Kidney (tissue), 22 donors: ENCODE data around the gene ACSL4. TPM values are rescaled to one million over a fixed set of nuclear protein-coding genes. Genes with fewer than 3 reads are reported as not detected.
A peak's percentile ranks its signal among the peaks of the same experiment; 100 is the strongest.

ENCODE experiments used
- DNase-seq, 5 donors: peaks; one replicate each; pipeline ENCODE4 v3.0.0-alpha.2; 2013 to 2020
- FAIRE-seq: peaks from 2 replicates; lab custom pipeline; 2012; peaks lifted over from hg19 to GRCh38; lab: Jason Lieb, UNC
- H3K27ac ChIP-seq, 2 donors: one replicate each; pipeline ENCODE4 v1.7.0; 2013; ENCODE audit warnings: low read depth in 2 of 2, low read length in 2 of 2, inconsistent platforms in 1 of 2
- H3K27me3 ChIP-seq: one replicate; pipeline ENCODE4 v1.7.1; 2013; ENCODE audit warnings: low read length, inconsistent platforms; ENCODE audit not compliant: control insufficient read depth, insufficient read depth
- H3K36me3 ChIP-seq, 3 donors: one replicate each; pipeline versions ENCODE4 v1.7.0 to v1.7.1; 2013; ENCODE audit warnings: low read length in 3 of 3, control low read depth in 1 of 3, inconsistent platforms in 1 of 3; ENCODE audit not compliant: insufficient read depth in 3 of 3, control insufficient read depth in 2 of 3
- H3K4me1 ChIP-seq, 3 donors: one replicate each; pipeline versions ENCODE4 v1.7.0 to v1.7.1; 2013; ENCODE audit warnings: low read length in 3 of 3, inconsistent platforms in 1 of 3, low read depth in 1 of 3; ENCODE audit not compliant: control insufficient read depth in 2 of 3, insufficient read depth in 2 of 3
- H3K4me3 ChIP-seq, 3 donors: one replicate each; pipeline versions ENCODE4 v1.7.0 to v1.8.1; 2013; ENCODE audit warnings: low read length in 3 of 3, control low read depth in 1 of 3, inconsistent platforms in 1 of 3
- H3K9ac ChIP-seq, 3 donors: one replicate each; pipeline versions ENCODE4 v1.7.0 to v1.7.1; 2013; ENCODE audit warnings: low read length in 3 of 3, control low read depth in 1 of 3, inconsistent platforms in 1 of 3
- H3K9me3 ChIP-seq, 3 donors: one replicate each; pipeline versions ENCODE4 v1.7.0 to v1.7.1; 2013; ENCODE audit warnings: low read length in 3 of 3, control low read depth in 1 of 3, inconsistent platforms in 1 of 3; ENCODE audit not compliant: control insufficient read depth in 2 of 3, insufficient read depth in 1 of 3
- CTCF ChIP-seq: IDR thresholded peaks from 3 replicates; pipeline ENCODE4 v1.5.1; 2012; ENCODE audit warnings: mild to moderate bottlenecking, moderate library complexity, borderline replicate concordance; ENCODE audit not compliant: insufficient read depth; ENCODE audit errors: extremely low read depth
- intact Hi-C: fragments of 100-400 bp; cut with DNase I; formaldehyde crosslinking; loops from one replicate; pipeline ENCODE4 v1.11.1; 2022
- long read RNA-seq, 10 donors: library from polyadenylated mRNA in 1 of 10; unstranded in 1 of 10; transcript quantifications; one replicate each; pipeline ENCODE4 v2.0.0 and lab custom pipeline, GENCODE V29; 2021 to 2026
- polyA plus RNA-seq: library from polyadenylated mRNA; stranded (reverse); fragments of 350-450 nt; fragmentation: Illumina TruSeq; extraction: RNeasy Lipid Tissue Mini Kit (QIAGEN cat#74804); gene quantifications from one replicate; pipeline ENCODE4 v1.2.3, GENCODE V29; 2014; ENCODE audit warnings: low read depth, low replicate concordance; ENCODE audit not compliant: insufficient read depth
- total RNA-seq: library from RNA; stranded (reverse); fragmentation: NEBNext Ultra II Directional; extraction: Animal tissue kit (Norgen Biotek cat#: 25700); gene quantifications from one replicate; pipeline ENCODE4 v1.2.1, GENCODE V29; 2021
- donor health status: control.
- donor health status: control.
- donor health status: control.
- donor health status: control.
- donor health status: control.
- donor health status: DM: yes; HTN: yes; CAD: no.
- donor health status: Normal renal cell carcinoma (clear cell type).

ACSL4 gene
- total RNA-seq, result 205 TPM
- polyA plus RNA-seq, result 34.0 TPM
- long read RNA-seq, donor 1, full-length matches to known transcripts, result 1 of 1 reads
- long read RNA-seq, donor 1, partial matches to known transcripts, result 0 of 1 reads
- long read RNA-seq, donor 1, other reads (novel, unspliced or antisense), result 0 of 1 reads
- long read RNA-seq, donor 2, partial matches to known transcripts, result 0 of 7 reads
- long read RNA-seq, donor 2, other reads (novel, unspliced or antisense), result 6 of 7 reads
- long read RNA-seq, donor 3, full-length matches to known transcripts, result 2 of 24 reads
- long read RNA-seq, donor 3, partial matches to known transcripts, result 22 of 24 reads
- long read RNA-seq, donor 3, other reads (novel, unspliced or antisense), result 0 of 24 reads
- long read RNA-seq, donor 4, full-length matches to known transcripts, result 1 of 1 reads
- long read RNA-seq, donor 4, partial matches to known transcripts, result 0 of 1 reads
- long read RNA-seq, donor 4, other reads (novel, unspliced or antisense), result 0 of 1 reads
- long read RNA-seq, donor 5, result 0 reads
- long read RNA-seq, donor 6, full-length matches to known transcripts, result 1 of 1 reads
- long read RNA-seq, donor 6, partial matches to known transcripts, result 0 of 1 reads
- long read RNA-seq, donor 6, other reads (novel, unspliced or antisense), result 0 of 1 reads
- long read RNA-seq, donor 7, full-length matches to known transcripts, result 22 of 126 reads
- long read RNA-seq, donor 7, partial matches to known transcripts, result 64 of 126 reads
- long read RNA-seq, donor 7, other reads (novel, unspliced or antisense), result 40 of 126 reads
- long read RNA-seq, donor 8, full-length matches to known transcripts, result 3 of 3 reads
- long read RNA-seq, donor 8, partial matches to known transcripts, result 0 of 3 reads
- long read RNA-seq, donor 8, other reads (novel, unspliced or antisense), result 0 of 3 reads
- long read RNA-seq, donor 9, result 0 reads
- long read RNA-seq, donor 10, full-length matches to known transcripts, result 1 of 1 reads
- long read RNA-seq, donor 10, partial matches to known transcripts, result 0 of 1 reads
- long read RNA-seq, donor 10, other reads (novel, unspliced or antisense), result 0 of 1 reads

DNA sequence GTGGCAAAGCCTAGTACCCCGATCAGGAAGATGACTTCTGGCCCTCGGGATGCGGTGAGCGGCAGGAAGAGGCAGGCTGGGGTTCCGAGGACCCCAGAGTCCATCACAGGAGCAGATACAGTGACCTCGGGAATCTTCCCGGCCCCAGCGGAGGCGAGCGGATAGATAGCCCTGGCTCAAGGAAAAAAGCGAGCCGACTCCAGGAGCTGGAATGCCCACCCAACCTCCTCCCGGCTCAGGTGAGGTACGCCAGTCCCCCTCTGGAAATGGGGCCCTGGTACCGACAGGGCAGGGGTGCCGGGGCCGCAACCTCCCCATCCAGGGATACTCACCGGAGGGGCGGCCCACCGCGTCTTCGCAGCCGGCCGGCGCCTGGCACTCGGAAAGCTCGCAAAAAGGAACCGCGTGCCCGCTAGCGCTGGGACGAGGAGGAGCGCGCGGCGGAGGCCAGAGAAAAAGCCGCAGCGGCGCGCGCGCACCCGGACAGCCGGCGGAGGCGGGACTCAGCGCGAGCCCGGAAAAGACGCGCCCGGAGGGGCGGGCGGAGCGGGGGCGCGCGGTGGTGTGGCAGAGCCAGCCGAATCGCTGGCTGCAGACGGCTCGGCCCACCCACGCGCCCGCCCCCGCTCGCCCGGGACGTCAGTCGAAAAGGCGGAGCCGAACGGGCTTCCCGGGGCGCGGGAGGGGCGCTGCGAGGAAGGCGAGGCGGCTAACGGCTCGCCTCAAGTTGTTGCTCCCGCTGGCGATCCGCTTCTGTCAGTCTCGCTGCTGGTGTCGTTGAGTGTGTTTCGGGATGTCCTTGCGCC is at the start of gene ACSL4:
Gene ACSL4 (minus strand): TSS at position 451 of the 806 bp plus-strand sequence. CDS start 49,894 bp downstream, outside the sequence.
- H3K27ac ChIP-seq, result peak within 1 kb of the TSS; percentile 82 to 91
- peak within 1 kb of the TSS; percentile 77 to 95 (median 86) for H3K4me3 ChIP-seq
- intact Hi-C loops, result no loop called here
- no peaks in the 10 kb centered on the region for H3K9me3 ChIP-seq
- DNase-seq (peak; percentile 88 to 96 (median 90)), FAIRE-seq (no peak)
- H3K4me1 ChIP-seq, result no peaks in the 10 kb centered on the region
- H3K9ac ChIP-seq, result peak within 1 kb of the TSS; percentile 67 to 95 (median 79)
- no peak for TF ChIP-seq CTCF
- no peaks in the 10 kb centered on the region for H3K27me3 ChIP-seq
- no peaks in the 10 kb centered on the region for H3K36me3 ChIP-seq

DNA sequence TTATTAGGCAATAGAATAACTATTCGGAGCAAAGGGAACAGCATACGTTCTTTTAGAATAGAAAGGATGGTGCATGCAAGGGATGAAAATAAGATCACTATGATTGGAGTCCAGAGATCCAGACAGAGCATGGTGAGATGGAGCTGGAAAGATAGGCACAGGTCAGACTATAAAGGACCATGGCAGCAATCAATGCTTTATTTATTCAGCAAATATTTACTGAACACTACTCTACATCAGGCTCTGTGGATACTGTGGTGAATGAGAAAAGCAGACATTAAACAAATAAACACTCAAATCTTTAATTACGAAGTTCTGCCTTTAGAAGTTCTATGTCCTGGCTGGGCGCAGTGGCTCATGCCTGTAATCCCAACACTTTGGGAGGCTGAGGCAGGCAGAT is 44.7 kb upstream of the ACSL4 start:
- H3K4me3 ChIP-seq, result no peak overlapping the region
- H3K4me1 ChIP-seq, result peaks cover 0 to 2% (median 0%) of the 10 kb centered on the region in 3 donors
- no peak for DNase-seq
- H3K27me3 ChIP-seq, result no peaks in the 10 kb centered on the region
- H3K36me3 ChIP-seq, result no peaks in the 10 kb centered on the region
- intact Hi-C loops, result no loop called here
- TF ChIP-seq CTCF, result no peak
- H3K9ac ChIP-seq, result no peak overlapping the region
- no peak overlapping the region for H3K27ac ChIP-seq
- no peak for FAIRE-seq
- no peaks in the 10 kb centered on the region for H3K9me3 ChIP-seq

GRCh38 chrX:109776986-109777385 is 43.9 kb upstream of the ACSL4 start:
- Histone ChIP-seq H3K27ac (no peak overlapping the region), H3K27me3 (no peaks in the 10 kb centered on the region), H3K36me3 (no peaks in the 10 kb centered on the region), H3K4me3 (no peak overlapping the region), H3K4me1 (no peaks in the 10 kb centered on the region), H3K9me3 (no peaks in the 10 kb centered on the region), H3K9ac (no peak overlapping the region)
- no peak for TF ChIP-seq CTCF
- no peak for DNase-seq
- no peak for FAIRE-seq
- intact Hi-C loops, result no loop called here
